Measurements from ENCODE around the gene MT2A.
A peak's percentile ranks its signal among the peaks of the same experiment; 100 is the strongest.
"Not testable (repeated sequence)": the region's sequence is repeated elsewhere in the genome, so short reads cannot be mapped to it uniquely, and the experiment has no call there.

MT2A gene

DNA sequence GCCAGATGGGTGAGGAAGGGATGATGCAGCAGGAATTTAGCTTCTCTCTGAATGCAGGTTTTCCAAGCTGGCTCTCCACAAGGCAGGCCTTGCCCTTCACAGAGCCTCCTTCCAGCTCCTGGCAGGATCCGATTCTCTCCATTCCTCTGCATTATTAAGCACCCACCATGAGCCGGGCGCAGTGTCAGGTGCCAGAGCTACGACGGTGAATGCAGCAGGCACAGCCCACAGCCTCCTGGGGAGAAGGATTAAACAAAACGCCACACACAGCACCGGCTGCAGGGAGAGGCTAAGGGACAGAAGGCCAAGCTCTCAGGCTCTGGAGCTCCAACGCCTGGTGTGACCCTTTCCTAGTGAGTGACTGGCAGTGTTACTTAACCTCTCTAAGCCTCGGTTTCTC is 7.1 kb upstream of the MT2A start:
- no peak for DNase-seq

- peak; percentile 10 for DNase-seq
Measured at GRCh38 chr16:56603589-56603988, 4.8 kb upstream of the MT2A start.

- DNase-seq: no peak
Measured at GRCh38 chr16:56604966-56605365, 3.4 kb upstream of the MT2A start.

DNA sequence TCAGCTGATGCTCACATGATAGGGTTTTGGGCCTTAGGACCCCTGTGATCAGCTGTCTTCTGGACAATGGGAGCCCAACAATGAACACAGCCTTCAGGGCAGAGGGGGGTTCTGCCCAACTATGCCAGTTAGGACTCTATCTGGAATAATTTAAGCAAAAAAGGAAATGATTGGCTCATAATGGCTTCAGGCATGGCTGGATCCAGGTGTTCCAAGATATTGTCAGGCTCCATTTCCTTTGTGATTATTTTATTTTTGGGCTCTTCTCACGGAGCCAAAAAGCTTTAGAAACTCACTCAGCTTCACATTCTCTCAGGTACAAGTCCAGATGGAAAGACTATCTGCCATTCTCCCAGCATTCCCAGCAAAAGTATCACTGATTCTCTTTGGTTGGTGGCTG is 2.9 kb upstream of the MT2A start:
- no peak for DNase-seq

- DNase-seq: no peak
Measured at GRCh38 chr16:56606071-56606475, 2.3 kb upstream of the MT2A start.

DNA sequence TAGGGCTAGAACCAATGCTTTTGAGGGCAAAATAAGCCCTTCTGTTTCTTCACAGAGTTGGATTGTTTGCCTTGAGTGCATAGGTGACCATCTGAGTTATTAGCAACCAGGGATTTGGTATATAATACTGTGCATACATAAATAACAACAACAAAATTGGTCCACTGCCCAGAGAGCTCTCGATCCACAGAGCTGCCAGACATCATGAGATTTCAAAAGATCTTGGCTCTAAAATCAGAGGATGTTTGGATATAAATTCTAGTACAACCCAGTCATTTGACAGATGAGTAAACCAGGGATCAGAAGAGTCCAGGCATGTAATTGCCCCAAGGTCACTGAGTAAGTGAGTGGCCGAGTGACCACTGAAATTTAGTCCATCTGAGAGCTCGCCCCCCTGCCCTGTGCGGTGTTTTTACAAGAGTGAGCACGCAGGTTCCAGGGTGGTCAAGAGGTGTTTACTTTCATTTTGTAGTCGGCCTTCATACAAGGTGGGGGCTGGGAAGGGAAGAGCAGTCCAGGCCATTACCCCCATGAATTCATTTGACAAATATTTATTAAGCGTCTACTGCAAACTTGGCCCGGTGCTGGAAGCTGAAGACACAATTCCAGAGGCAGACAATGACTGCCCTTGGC is 1.8 kb upstream of the MT2A start:
- peak; percentile 31 for DNase-seq

- DNase-seq: peak; percentile 35
Measured at GRCh38 chr16:56607109-56607618, 1.2 kb upstream of the MT2A start.

DNA sequence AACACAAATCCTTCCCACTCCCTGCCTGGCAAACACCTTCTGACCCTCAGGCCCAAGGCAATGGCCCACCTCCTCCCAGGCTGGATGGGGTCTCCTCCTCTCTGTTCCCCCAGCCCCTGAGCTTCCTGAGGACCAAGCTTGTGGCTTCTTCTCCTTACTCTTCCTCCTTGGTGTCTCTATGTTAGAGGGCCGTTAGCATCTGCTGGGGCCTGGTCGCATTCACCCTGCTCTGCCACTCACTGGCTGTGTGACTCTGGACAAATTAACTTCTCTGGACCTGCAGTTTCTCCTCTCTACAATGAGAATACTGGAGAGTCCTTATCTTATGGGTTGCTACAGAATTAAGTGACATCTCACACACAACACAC is 725 bp upstream of the MT2A start:
- DNase-seq: no peak

DNA sequence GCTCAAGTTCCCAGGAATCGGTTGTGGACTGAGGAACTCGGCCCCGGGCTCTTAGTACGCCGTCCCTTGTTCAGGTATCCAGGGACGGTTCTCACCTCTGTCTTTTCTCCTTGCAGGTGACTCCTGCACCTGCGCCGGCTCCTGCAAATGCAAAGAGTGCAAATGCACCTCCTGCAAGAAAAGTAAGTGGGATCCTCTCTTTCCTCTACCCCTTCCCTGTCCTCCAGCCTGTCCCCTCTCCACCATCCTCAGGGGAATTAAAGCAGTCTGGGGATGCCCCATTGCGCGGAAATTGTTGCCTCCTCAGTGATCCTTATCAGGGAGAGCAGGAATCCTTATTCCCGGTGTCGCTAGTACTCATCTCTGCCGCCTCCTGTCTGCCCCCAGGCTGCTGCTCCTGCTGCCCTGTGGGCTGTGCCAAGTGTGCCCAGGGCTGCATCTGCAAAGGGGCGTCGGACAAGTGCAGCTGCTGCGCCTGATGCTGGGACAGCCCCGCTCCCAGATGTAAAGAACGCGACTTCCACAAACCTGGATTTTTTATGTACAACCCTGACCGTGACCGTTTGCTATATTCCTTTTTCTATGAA is 585 bp downstream of the MT2A start:
- DNase-seq: no peak

- DNase-seq: peak; percentile 37
Measured at GRCh38 chr16:56609463-56609921, 1.1 kb downstream of the MT2A start.

- DNase-seq: no peak
Measured at GRCh38 chr16:56610017-56610608, 1.7 kb downstream of the MT2A start.

- DNase-seq: no peak
Measured at GRCh38 chr16:56610609-56611111, 2.3 kb downstream of the MT2A start.

DNA sequence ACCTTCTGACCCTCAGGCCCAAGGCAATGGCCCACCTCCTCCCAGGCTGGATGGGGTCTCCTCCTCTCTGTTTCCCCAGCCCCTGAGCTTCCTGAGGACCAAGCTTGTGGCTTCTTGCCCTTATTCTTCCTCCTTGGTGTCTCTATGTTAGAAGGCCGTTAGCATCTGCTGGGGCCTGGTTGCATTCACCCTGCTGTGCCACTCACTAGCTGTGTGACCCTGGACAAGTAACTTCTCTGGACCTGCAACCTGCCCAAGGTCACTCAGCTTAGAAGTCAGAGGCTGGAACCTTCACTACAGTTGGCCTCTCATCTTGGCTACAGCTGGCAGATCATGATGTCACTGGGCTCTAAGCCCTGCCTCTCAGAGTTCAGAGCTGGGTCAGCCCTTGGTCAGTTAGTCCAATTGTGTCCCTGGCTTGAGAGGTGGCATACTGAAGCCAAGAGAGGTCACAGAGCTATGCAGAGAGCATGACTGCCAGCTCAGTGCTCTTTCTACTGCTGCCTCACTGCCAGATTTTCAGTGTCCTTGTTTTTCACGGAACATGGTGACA is 3.0 kb downstream of the MT2A start:
- DNase-seq: no peak

DNA sequence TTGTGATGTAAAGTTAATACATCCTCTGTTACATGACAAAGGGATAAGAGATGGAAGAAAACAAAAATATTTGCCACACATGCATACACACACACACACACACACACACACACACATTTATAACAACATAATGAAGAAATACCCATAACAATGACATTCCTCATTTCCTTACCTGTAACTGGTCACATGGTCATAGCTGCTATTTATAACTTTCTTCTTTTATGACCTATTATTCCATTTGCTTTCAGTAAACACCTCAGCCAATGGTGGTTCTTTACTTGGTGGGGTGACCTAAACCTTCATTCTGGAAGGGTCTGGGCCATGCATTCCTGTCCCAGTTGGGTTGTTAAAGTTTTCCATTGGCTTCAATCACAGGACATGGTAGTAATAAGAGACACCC is 5.3 kb downstream of the MT2A start:
- DNase-seq: no peak

DNA sequence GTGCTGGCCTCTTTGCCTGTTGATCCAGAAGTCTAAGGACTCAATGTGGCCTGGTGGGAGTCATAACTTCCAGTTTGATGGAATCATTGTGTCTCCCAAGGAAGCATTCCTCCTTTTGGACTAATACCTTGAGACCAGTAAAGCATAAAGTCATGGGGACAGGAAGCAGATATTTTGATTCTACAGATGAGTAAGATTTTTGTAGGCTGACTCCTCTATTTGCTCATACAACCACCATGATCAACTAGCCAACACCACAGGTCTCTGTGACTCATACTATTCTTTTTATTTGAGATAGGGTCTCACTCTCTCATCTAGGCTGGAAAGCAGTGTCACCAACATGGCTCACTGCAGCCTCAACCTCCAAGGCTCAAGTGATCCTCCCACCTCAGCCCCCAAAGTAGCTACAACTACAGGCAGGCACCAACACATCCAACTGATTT is 6.2 kb downstream of the MT2A start:
- DNase-seq: no peak

GRCh38 chr16:56615353-56615752 is 7.0 kb downstream of the MT2A start:
- DNase-seq: no peak

DNA sequence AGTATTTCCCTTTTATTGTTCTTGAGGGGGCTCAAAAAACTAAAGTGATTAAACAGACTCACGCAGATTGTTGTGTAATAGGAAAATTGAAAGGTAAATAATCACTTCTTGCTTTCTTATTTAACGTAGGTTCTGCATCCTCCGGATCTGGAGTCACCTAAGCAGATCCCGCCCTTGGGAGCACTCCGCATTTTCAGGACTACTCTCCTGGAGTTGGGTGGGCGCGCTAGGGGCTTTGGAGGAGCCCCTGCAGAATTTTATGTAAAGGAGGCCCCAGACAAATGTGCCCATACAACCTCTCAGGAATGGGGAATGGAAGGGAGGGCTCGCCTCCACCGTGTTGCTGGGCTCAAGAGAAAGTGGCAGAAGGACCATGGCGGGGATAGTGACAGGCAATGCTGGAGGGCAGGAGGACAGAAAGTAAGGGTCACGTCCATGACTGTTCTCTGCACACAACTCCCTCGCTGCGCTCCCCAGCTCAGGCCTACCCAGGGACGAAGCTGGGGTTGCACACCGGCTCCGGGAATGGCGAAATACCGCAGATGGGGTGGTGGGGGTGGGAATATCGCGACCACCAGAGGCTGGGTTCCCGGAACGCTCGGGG is 8.3 kb downstream of the MT2A start:
- DNase-seq: no peak

- DNase-seq: no peak
Measured at GRCh38 chr16:56617212-56618085, 9.1 kb downstream of the MT2A start.

DNA sequence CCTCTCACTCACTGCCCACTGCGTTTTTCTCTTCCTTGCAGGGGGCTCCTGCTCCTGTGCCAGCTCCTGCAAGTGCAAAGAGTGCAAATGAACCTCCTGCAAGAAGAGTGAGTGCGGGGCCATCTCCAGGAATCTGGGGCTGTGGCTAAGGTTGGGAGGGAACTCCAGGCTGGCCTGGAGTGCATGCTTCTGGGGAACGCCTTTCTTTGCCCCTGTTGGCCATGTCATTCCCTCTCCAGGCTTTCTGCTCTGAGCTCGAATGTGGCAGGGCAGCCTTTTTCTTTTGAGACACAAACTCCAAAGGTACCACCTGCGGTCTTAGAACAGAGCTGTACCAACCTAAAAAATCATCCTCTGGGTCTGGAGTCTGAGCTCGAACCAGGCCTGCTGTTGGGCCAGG is 9.8 kb downstream of the MT2A start:
- DNase-seq: no peak

DNA sequence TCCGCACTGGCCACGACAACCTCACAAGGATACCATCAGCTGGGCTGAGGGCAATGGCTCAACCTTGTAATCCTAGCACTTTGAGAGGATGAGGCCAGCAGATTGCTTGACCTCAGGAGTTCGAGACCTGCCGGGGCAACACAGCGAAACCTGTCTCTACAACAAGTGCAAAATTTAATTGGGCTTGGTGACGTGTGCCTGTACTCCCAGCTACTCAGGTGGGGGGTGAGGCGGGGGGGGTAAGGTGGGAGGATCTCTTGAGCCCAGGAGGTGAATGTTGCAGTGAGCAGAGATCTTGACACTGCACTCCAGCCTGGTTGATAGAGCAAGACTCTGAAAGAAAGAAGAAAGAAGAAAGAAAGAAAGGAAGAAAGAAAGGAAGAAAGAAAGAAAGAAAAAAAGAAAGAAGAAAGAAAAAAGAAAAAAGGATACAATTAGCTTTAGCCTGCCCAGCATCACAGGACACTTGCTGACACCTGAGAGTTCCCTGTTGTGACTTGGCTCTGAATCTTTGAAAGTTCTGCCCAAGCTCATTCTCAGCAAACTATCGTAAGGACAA is 12.0 kb downstream of the MT2A start:
- no peak for DNase-seq

DNA sequence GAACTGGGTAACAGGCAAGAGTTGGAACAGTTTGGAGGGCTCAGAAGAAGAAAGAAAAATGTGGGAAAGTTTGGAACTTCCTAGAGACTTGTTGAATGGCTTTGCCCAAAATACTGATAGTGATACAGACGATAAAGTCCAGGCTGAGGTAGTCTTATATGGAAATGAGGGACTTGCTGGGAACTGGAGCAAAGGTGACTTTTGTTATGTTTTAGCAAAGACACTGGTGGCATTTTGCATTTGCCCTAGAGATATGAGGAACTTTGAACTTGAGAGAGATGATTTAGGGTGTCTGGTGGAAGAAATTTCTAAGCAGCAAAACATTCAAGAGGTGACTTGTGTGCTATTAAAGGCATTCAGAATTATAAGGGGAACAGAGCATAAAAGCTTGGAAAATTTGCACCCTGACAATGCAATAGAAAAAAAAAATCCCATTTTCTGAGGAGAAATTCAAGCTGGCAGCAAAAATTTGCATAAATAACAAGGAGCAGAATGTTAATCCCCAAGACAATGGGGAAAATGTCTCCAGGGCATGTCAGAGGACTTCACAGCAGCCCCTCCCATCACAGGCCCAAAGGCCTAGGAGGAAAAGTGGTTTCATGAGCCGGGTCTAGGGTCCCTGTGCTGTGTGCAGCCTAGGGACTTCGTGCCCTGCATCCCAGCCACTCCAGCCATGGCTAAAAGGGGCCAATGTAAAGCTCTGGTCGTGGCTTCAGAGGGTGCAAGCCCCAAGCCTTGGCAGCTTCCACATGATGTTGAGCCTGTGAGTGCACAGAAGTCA is 13.5 kb downstream of the MT2A start:
- not testable (repeated sequence) for DNase-seq

All from NCI-H2029 (cell line).